Measurements from ENCODE around the gene SLX9. TPM values are rescaled to one million over a fixed set of nuclear protein-coding genes. Genes with fewer than 3 reads are reported as not detected.
"Not testable (repeated sequence)": the region's sequence is repeated elsewhere in the genome, so short reads cannot be mapped to it uniquely, and the experiment has no call there.

The SLX9 gene
- total RNA-seq, 2 experiments from 2014 or later, result 60.7 to 64.6 TPM

DNA sequence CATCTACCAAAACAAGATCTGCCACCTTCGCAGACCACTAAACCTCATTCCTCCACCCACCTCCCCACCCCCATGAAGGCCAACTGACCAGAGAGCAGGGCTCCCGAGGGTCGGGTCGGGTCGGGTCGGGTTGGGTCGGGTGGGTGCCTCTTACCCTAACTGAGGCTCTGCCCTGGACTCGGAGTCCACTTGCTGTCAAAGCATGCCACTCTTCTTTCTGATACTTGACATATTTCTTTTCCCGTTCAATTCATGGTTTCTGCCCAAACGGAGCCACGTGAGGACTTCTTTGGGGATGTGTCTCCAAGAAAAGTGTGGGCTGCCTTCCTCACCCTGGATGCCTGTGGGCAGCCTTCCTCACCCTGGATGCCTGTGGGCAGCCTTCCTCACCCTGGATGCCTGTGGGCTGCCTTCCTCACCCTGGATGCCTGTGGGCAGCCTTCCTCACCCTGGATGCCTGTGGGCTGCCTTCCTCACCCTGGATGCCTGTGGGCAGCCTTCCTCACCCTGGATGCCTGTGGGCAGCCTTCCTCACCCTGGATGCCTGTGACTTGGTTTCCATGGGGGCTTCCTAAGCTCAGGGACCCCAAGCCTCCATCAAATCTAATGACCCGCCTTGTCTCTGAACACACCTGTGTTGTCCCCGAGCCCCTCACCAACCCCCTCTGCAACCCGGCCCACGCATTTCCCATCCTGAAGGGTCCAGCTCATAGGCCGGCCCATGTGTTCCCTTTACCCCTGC, 11.2 kb upstream of the SLX9 start:
- intact Hi-C loops (cut with micrococcal nuclease), result loop anchor here (5.0 to 10.0 kb wide), 2 partner anchors 111 to 716 kb away; partner anchors contain the start of genes PCBP3 and SUMO3
- not testable (repeated sequence) for H3K27me3 Mint-ChIP-seq, DNase-seq, H3K36me3 Mint-ChIP-seq, H3K9me3 Mint-ChIP-seq
- CTCF ChIA-PET, result interaction anchor here (1.0 to 10.0 kb wide), 6 partner anchors 8 to 209 kb away, joined by 3 to 84 read pairs (median 26); partner anchors contain the start of genes ITGB2, PTTG1IP and UBE2G2
- POLR2A ChIA-PET, result interaction anchor here (0.8 to 4.6 kb wide), 5 partner anchors 8 to 35 kb away, joined by 3 to 36 read pairs (median 9); partner anchors contain the start of gene ITGB2
- H3K4me3 Mint-ChIP-seq, result peak overlapping the region; percentile 85
- peak overlapping the region; percentile 96 for H3K27ac Mint-ChIP-seq
- H3K4me1 Mint-ChIP-seq (ENCODE audit: low read depth), result peaks cover 69% of the 10 kb centered on the region

DNA sequence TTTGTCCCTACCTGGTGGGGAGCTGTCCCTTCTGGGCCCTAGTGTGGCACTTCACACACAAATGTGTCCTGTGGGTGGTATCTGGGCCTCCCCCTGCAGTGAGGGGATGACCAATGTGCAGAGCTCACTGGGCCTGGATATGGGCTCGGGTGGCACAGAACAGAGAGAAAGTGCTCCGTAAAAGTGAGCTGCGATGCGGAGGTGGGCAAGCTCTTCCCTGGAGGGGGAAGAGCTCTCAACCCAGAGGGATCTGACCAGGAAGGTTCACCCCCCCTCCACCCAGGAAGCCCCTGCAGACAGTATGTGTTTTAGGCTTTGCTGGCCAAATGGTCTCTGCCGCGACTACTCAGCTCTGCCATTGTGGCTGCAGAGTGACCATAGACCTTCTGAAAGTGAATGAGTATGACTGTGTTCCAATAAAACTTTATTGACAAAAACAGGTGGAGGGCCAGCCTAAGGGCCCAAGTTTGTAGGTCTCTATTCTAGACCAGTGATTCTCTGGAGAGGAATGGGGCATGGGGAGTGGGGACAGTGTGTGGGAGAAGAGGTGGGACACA, 10.5 kb upstream of the SLX9 start:
- ChIA-PET CTCF (interaction anchor here (1.0 to 10.0 kb wide), 5 partner anchors 9 to 129 kb away, joined by 3 to 84 read pairs (median 37); partner anchors contain the start of genes ITGB2, PTTG1IP and UBE2G2), POLR2A (interaction anchor here (0.8 to 4.6 kb wide), 2 partner anchors 9 to 16 kb away, joined by 3 to 36 read pairs; partner anchors contain the start of gene ITGB2)
- Mint-ChIP-seq H3K9me3 (no peaks in the 10 kb centered on the region), H3K27ac (peak overlapping the region; percentile 76), H3K4me1 (ENCODE audit: low read depth) (peaks cover 63% of the 10 kb centered on the region), H3K36me3 (no peaks in the 10 kb centered on the region), H3K4me3 (peak overlapping the region; percentile 35), H3K27me3 (no peaks in the 10 kb centered on the region)
- DNase-seq, result peak; percentile 20
- intact Hi-C loops (cut with micrococcal nuclease), result loop anchor here (5.0 to 10.0 kb wide), 2 partner anchors 112 to 715 kb away; partner anchors contain the start of genes PCBP3 and SUMO3

DNA sequence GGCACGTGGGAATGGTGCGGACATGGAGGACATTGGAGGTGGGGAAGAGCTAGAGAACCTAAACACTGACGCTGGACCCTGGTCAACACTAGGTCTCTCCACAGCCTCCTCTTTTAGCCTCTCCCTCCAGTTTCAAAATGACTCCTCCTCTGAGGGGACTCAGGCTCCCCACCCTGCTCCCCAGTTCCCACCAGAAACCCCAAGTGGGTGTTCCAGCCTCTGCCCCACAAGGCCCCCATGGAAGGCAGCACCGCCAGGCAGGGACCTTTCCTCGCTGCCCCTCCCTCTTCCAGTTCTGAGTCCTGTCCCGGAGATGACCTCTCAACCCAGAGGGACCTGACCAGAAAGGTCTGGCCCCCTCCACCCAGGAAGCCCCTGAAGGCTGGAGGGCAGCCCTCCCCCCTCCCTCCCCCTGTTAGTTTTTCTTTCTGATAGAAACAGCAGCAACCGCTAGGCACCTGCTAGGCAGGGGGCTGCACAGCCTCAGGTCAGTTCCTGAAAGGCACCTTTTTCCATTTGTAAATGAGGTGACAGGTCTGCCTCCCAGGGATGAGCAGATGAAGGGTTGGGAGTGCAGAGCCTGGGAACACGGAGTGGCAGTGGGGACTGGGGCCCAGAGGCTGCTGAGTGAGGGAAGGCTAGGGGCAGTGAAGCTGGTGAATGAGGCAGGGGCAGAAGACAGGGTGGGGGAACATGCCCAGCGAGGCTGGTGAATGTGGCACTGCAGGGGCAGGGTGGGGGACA, 9.9 kb upstream of the SLX9 start:
- Mint-ChIP-seq H3K9me3 (no peaks in the 10 kb centered on the region), H3K4me3 (peak overlapping the region; percentile 73), H3K36me3 (no peaks in the 10 kb centered on the region), H3K27me3 (no peaks in the 10 kb centered on the region), H3K4me1 (ENCODE audit: low read depth) (peaks cover 57% of the 10 kb centered on the region), H3K27ac (peak overlapping the region; percentile 86)
- POLR2A ChIA-PET, result interaction anchor here (0.8 to 4.6 kb wide), 3 partner anchors 9 to 17 kb away, joined by 3 to 36 read pairs (median 13); partner anchors contain the start of gene ITGB2
- no peak for DNase-seq
- intact Hi-C loops (cut with micrococcal nuclease), result loop anchor here (5.0 to 10.0 kb wide), 2 partner anchors 113 to 715 kb away; partner anchors contain the start of genes PCBP3 and SUMO3
- CTCF ChIA-PET, result interaction anchor here (3.3 to 10.0 kb wide), 3 partner anchors 35 to 208 kb away, joined by 17 to 84 read pairs (median 76); partner anchors contain the start of gene UBE2G2

DNA sequence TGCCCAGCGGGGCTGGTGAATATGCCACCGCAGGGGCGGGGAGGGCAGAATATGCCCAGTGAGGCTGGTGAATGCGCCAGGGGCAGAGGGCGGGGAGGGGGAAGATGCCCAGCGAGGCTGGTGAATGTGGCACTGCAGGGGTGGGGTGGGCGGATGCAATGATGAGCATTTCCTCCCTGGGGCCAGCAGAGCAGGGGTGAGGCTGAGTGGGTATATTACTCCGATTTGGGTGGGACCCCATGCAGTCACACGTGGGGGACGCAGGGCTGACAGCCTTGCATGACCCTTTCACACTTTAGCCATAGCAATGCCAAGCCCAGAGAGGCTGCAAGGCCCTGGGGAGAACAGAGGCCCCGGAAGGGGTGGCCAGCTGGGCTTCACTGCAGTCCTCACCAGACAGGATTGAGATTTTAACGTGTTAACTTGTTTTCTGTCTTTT, 9.3 kb upstream of the SLX9 start:
- Mint-ChIP-seq H3K4me1 (ENCODE audit: low read depth) (peaks cover 51% of the 10 kb centered on the region), H3K4me3 (peak overlapping the region; percentile 73), H3K36me3 (no peaks in the 10 kb centered on the region), H3K27ac (peak overlapping the region; percentile 86), H3K9me3 (no peaks in the 10 kb centered on the region), H3K27me3 (no peaks in the 10 kb centered on the region)
- POLR2A ChIA-PET, result interaction anchor here (2.4 kb wide), 2 partner anchors 12 to 17 kb away, joined by 13 to 17 read pairs; no protein-coding TSS in a partner anchor
- CTCF ChIA-PET, result interaction anchor here (2.4 to 10.0 kb wide), 6 partner anchors 11 to 207 kb away, joined by 8 to 84 read pairs (median 38); partner anchors contain the start of genes ITGB2 and UBE2G2
- peak; percentile 81 for DNase-seq
- intact Hi-C loops (cut with micrococcal nuclease), result no loop called here

DNA sequence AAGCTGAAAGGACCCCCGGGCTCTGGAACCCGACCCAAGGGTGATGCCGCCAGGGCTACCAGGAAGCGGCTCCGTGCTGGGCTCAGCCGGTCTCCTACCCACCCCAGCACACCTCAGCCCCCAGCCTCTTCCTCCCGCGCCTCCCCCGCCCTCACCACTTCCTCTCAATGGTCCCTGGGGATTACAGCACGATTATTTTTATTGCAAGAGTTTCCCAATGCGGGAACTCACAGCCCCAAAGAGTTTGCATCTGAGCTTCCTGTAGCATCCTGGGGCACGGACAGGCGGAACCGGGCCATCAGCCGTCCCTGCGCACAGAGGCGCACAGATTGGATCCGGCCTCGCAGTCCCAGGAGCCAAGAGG, 8.7 kb upstream of the SLX9 start:
- no peaks in the 10 kb centered on the region for H3K9me3 Mint-ChIP-seq
- intact Hi-C loops (cut with micrococcal nuclease), result no loop called here
- H3K4me1 Mint-ChIP-seq (ENCODE audit: low read depth), result peaks cover 49% of the 10 kb centered on the region
- DNase-seq, result peak; percentile 61
- ChIA-PET CTCF (interaction anchor here (1.1 to 10.0 kb wide), 9 partner anchors 9 to 207 kb away, joined by 3 to 84 read pairs (median 17); partner anchors contain the start of genes ITGB2, SLX9 and UBE2G2), POLR2A (interaction anchor here (1.0 to 2.4 kb wide), 5 partner anchors 10 to 57 kb away, joined by 4 to 17 read pairs (median 5); partner anchors contain the start of genes ITGB2 and PTTG1IP)
- H3K27me3 Mint-ChIP-seq, result no peaks in the 10 kb centered on the region
- H3K36me3 Mint-ChIP-seq, result no peaks in the 10 kb centered on the region
- peak overlapping the region; percentile 73 for H3K4me3 Mint-ChIP-seq
- peak overlapping the region; percentile 86 for H3K27ac Mint-ChIP-seq

DNA sequence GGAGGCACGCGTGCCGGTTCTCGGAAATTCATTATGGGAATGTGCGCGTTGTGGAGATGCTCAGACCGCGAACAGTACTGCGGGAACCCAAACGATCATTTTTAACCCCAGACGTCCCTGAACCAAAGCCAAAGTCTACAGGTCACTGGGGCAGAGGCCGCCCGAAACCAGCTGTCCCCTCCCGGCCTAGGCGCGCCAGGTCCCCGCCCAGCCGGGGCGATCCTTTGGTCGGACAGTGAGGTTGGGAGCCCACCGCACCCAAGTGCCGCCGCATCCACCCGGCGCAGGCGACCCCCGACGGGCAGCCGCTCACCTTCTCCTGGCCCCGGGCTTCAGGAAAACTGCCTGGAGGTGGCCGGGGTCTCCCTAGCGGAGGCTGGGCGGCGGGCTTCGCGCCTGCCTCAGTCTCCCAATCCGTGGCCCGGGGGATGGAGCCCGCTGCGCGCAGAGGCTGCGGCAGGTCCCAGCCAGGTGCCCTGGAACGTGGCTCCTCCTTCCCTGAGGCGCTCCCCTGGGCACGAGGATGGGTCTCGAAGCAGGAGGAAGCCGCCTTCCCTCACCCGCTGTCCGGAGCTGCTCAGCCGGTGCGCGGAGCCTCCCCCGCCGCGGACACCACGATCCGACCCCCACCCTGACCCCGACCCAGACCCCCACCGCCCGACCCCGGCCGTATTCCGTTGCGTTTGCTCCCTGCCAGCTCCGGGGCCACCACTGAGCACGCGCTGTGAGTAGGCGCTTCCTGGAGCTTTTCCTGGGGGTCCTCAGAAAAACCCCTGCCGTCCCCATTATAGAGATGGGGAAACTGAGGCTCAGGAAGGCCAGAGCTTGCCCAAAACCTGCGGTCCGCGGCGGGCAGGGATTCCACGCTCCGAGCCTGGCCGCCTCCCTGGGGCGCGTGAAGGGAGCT, 8.1 kb upstream of the SLX9 start:
- Mint-ChIP-seq H3K4me1 (ENCODE audit: low read depth) (peaks cover 42% of the 10 kb centered on the region), H3K36me3 (no peaks in the 10 kb centered on the region), H3K27me3 (no peaks in the 10 kb centered on the region), H3K27ac (peak overlapping the region; percentile 86), H3K4me3 (peak overlapping the region; percentile 73), H3K9me3 (no peaks in the 10 kb centered on the region)
- DNase-seq, result peak; percentile 39
- POLR2A ChIA-PET, result interaction anchor here (1.0 to 2.4 kb wide), 6 partner anchors 11 to 58 kb away, joined by 4 to 17 read pairs (median 4); partner anchors contain the start of genes ITGB2 and PTTG1IP
- CTCF ChIA-PET, result interaction anchor here (0.6 to 10.0 kb wide), 18 partner anchors 9 to 587 kb away, joined by 3 to 84 read pairs (median 4); partner anchors contain the start of genes ITGB2, PTTG1IP, SLX9 and UBE2G2
- intact Hi-C loops (cut with micrococcal nuclease), result loop anchor here (1.0 to 2.0 kb wide), 2 partner anchors 39 to 131 kb away; partner anchors contain the start of gene UBE2G2

DNA sequence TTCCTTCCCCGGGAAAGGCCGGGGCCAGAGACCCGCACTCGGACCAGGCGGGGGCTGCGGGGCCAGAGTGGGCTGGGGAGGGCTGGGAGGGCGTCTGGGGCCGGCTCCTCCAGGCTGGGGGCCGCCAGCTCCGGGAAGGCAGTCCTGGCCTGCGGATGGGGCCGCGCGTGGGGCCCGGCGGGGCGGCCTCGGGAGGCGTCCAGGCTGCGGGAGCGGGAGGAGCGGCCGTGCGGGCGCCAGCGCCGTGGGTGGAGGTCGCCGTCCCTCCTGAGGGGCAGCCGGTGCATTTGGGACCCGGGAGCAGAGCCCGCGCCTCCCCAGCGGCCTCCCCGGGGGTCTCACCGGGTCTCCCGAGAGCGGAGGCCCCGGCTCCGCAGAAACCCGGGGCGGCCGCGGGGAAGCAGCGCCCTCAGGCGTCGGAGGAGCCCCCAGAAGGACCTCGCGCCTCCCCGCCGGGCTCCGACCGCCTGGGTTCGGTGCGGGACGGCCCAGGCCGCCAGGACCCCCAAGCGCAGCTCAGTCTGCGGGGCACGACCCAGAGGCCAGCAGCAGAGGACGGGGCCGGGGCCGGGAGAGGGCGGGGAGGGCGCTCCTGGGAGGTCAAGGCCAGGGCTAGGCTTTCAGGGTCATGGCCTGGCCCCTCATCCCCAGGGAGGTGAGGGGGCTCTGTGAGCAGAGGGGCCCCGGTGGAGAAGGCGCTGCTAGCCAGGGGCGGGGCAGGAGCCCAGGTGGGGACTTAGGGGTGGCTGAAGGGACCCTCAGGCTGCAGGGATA, 7.2 kb upstream of the SLX9 start:
- no peaks in the 10 kb centered on the region for H3K36me3 Mint-ChIP-seq
- peak overlapping the region; percentile 70 for H3K4me3 Mint-ChIP-seq
- intact Hi-C loops (cut with micrococcal nuclease), result loop anchor here (1.0 to 2.0 kb wide), 2 partner anchors 40 to 132 kb away; partner anchors contain the start of gene UBE2G2
- DNase-seq, result peak; percentile 75
- H3K27ac Mint-ChIP-seq, result no peak overlapping the region
- H3K27me3 Mint-ChIP-seq, result no peaks in the 10 kb centered on the region
- H3K9me3 Mint-ChIP-seq, result no peaks in the 10 kb centered on the region
- peaks cover 35% of the 10 kb centered on the region for H3K4me1 Mint-ChIP-seq (ENCODE audit: low read depth)
- ChIA-PET POLR2A (interaction anchor here (1.0 to 2.4 kb wide), 7 partner anchors 14 to 139 kb away, joined by 3 to 17 read pairs (median 4); partner anchors contain the start of gene PTTG1IP), CTCF (interaction anchor here (0.6 to 10.0 kb wide), 20 partner anchors 8 to 586 kb away, joined by 3 to 84 read pairs (median 4); partner anchors contain the start of genes ITGB2, PTTG1IP, SLX9 and UBE2G2)

DNA sequence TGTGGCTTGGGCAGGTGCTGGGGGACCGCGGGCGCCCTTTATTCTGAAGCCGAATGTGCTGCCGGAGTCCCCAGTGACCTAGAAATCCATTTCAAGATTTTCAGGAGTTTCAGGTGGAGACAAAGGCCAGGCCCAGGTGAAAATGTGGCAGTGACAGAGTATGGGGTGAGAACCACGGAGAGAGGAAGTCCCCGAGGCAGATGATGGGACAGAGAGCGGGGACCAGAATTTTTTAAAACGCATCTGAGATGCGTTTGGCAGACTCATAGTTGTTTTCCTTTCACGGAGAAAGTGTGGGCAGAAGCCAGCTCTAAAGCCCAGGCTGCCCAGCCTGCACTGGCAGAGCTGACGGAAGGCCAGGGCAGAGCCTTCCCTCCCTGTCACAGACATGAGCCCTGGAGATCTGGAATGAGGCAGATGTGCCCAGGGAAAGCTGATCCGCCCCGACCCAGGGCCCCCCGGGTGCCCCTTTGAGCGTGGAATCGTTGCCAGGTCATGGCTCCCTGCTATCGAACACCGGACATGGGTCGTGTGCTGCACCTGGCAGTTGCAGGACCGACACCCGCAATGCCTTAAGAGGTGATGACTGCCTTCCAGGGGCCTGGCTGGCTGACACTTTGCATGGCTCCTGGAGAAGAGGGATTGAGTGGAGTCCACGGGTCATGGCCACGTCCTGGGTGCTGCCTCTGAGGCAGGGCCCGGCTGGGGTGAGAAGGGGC, 6.5 kb upstream of the SLX9 start:
- intact Hi-C loops (cut with micrococcal nuclease), result loop anchor here (2.0 kb wide), 1 partner anchor 133 kb away; the partner anchor contains the start of gene UBE2G2
- H3K27me3 Mint-ChIP-seq, result no peaks in the 10 kb centered on the region
- ChIA-PET CTCF (interaction anchor here (1.2 to 10.0 kb wide), 10 partner anchors 10 to 204 kb away, joined by 3 to 84 read pairs (median 12); partner anchors contain the start of genes ITGB2 and UBE2G2), POLR2A (interaction anchor here (1.0 to 1.6 kb wide), 3 partner anchors 18 to 140 kb away, joined by 3 to 4 read pairs (median 3); no protein-coding TSS in a partner anchor)
- no peak overlapping the region for H3K27ac Mint-ChIP-seq
- H3K9me3 Mint-ChIP-seq, result no peaks in the 10 kb centered on the region
- no peak overlapping the region for H3K4me3 Mint-ChIP-seq
- H3K36me3 Mint-ChIP-seq, result no peaks in the 10 kb centered on the region
- no peak for DNase-seq
- peaks cover 28% of the 10 kb centered on the region for H3K4me1 Mint-ChIP-seq (ENCODE audit: low read depth)

DNA sequence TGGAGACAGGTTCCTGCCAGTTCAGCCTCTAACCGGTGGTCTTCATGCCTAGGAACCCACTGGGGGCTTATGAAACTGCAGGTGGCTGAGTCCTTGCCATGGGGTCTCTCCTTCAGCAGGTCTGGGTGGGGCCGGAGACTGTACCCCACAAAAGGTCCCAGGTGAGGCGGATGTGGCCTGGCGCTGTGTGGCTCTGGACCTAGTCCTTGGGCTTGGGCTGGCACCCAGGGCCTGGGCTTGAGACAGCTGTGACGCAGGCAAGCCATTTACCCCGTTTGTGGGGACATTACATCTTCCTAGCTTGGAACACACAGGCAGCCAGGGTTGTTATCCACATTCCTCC, 5.9 kb upstream of the SLX9 start:
- Mint-ChIP-seq H3K4me1 (ENCODE audit: low read depth) (peaks cover 27% of the 10 kb centered on the region), H3K27ac (no peak overlapping the region), H3K4me3 (no peak overlapping the region), H3K27me3 (no peaks in the 10 kb centered on the region), H3K36me3 (no peaks in the 10 kb centered on the region), H3K9me3 (no peaks in the 10 kb centered on the region)
- intact Hi-C loops (cut with micrococcal nuclease), result loop anchor here (2.0 kb wide), 1 partner anchor 133 kb away; the partner anchor contains the start of gene UBE2G2
- no peak for DNase-seq
- POLR2A ChIA-PET, result interaction anchor here (1.0 kb wide), 1 partner anchor 19 kb away, joined by 3 read pairs; no protein-coding TSS in a partner anchor
- CTCF ChIA-PET, result interaction anchor here (0.8 to 10.0 kb wide), 6 partner anchors 10 to 204 kb away, joined by 3 to 84 read pairs (median 4); partner anchors contain the start of gene UBE2G2
